HepG2 (cell line): ENCODE results near the gene TAF12. TPM values are rescaled to one million over a fixed set of nuclear protein-coding genes. Genes with fewer than 3 reads are reported as not detected.

Experiments
- ARNT2 ChIP-seq: sonication (generic); formaldehyde crosslinking; IDR thresholded peaks from 2 replicates; pipeline ENCODE4 v1.8.0; 2022; ENCODE audit warnings: mild to moderate bottlenecking, low read depth, missing genetic modification reagents, moderate library complexity
- ASH2L ChIP-seq: fragments of 300-600, 200-600 bp; sonication (generic); IDR thresholded peaks from 2 replicates; pipeline ENCODE4 v1.7.0; 2017; ENCODE audit warnings: low read depth, mild to moderate bottlenecking, moderate library complexity, mixed read lengths, low read length; ENCODE audit not compliant: insufficient read length
- CCDC6 ChIP-seq: sonication (generic); formaldehyde crosslinking; IDR thresholded peaks from 2 replicates; pipeline ENCODE4 v1.8.1; 2022; ENCODE audit warnings: mild to moderate bottlenecking, missing genetic modification reagents, moderate library complexity
- ETV5 ChIP-seq: IDR thresholded peaks from 2 replicates; pipeline ENCODE4 v1.6.1; 2018; ENCODE audit warnings: missing biosample characterization, missing genetic modification reagents, inconsistent platforms, borderline replicate concordance
- FOXJ3 ChIP-seq: sonication (generic); formaldehyde crosslinking; IDR thresholded peaks from 2 replicates; pipeline ENCODE4 v1.4.0; 2020; ENCODE audit warnings: missing genetic modification reagents, mild to moderate bottlenecking, borderline replicate concordance
- GMEB1 ChIP-seq: sonication (generic); formaldehyde crosslinking; IDR thresholded peaks from 2 replicates; pipeline ENCODE4 v1.5.1; 2020; ENCODE audit warnings: missing genetic modification reagents, mild to moderate bottlenecking, borderline replicate concordance
- HNRNPK ChIP-seq: fragments of 200-400 bp; formaldehyde crosslinking; IDR thresholded peaks from 2 replicates; pipeline ENCODE4 v1.6.1; 2018; ENCODE audit warnings: low read length, low read depth, moderate library complexity, mild to moderate bottlenecking; ENCODE audit not compliant: poor library complexity, severe bottlenecking
- HOMEZ ChIP-seq: IDR thresholded peaks from 2 replicates; pipeline ENCODE4 v1.6.1; 2016; ENCODE audit warnings: low read depth
- MAFF ChIP-seq: IDR thresholded peaks from 2 replicates; pipeline ENCODE4 v1.6.1; 2011; ENCODE audit warnings: low read depth, low read length, improper control_type of control experiment
- MYNN ChIP-seq: sonication (generic); formaldehyde crosslinking; IDR thresholded peaks from 2 replicates; pipeline ENCODE4 v1.4.0; 2020; ENCODE audit warnings: mild to moderate bottlenecking, low read depth, missing genetic modification reagents
- RBM39 ChIP-seq: fragments of 200-400 bp; formaldehyde crosslinking; IDR thresholded peaks from one replicate; pipeline ENCODE4 v1.6.1; 2018; ENCODE audit warnings: antibody characterized with exemption, mild to moderate bottlenecking, low read depth, low read length; ENCODE audit not compliant: poor library complexity, severe bottlenecking
- UBTF ChIP-seq: sonication (generic); formaldehyde crosslinking; IDR thresholded peaks from 2 replicates; pipeline ENCODE4 v1.4.0; 2020; ENCODE audit warnings: mild to moderate bottlenecking, missing genetic modification reagents
- ZC3H13 ChIP-seq: sonication (generic); formaldehyde crosslinking; IDR thresholded peaks from 2 replicates; pipeline ENCODE4 v1.8.1; 2023; ENCODE audit warnings: mild to moderate bottlenecking, missing genetic modification reagents, moderate library complexity
- ZFP91 ChIP-seq: sonication (generic); formaldehyde crosslinking; IDR thresholded peaks from 2 replicates; pipeline ENCODE4 v1.9.0; 2022; ENCODE audit warnings: missing genetic modification reagents, mild to moderate bottlenecking, borderline replicate concordance
- ZMAT5 ChIP-seq: sonication (generic); formaldehyde crosslinking; IDR thresholded peaks from 2 replicates; pipeline ENCODE4 v1.5.0; 2020; ENCODE audit warnings: mild to moderate bottlenecking, low read depth, missing genetic modification reagents, borderline replicate concordance
- ZMYM4 ChIP-seq: sonication (generic); formaldehyde crosslinking; IDR thresholded peaks from 2 replicates; pipeline ENCODE4 v1.8.1; 2023; ENCODE audit warnings: mild to moderate bottlenecking, missing genetic modification reagents
- ZNF225 ChIP-seq: sonication (generic); formaldehyde crosslinking; IDR thresholded peaks from 2 replicates; pipeline ENCODE4 v1.4.0; 2020; ENCODE audit warnings: mild to moderate bottlenecking, missing genetic modification reagents
- ZNF547 ChIP-seq: sonication (generic); formaldehyde crosslinking; IDR thresholded peaks from 2 replicates; pipeline ENCODE4 v1.5.1; 2020; ENCODE audit warnings: mild to moderate bottlenecking, missing genetic modification reagents
- ZNF616 ChIP-seq: sonication (generic); formaldehyde crosslinking; IDR thresholded peaks from 2 replicates; pipeline ENCODE4 v1.5.0; 2020; ENCODE audit warnings: low read depth, mild to moderate bottlenecking, missing genetic modification reagents
- ZNF629 ChIP-seq: sonication (generic); formaldehyde crosslinking; conservative IDR thresholded peaks from 2 replicates; pipeline ENCODE4 v1.5.0; 2020; ENCODE audit warnings: missing genetic modification reagents
- polyA plus RNA-seq, 8 experiments: library from polyadenylated mRNA; depleted of rRNA in 3 of 8; stranded (reverse) in 7 of 8; unstranded in 1 of 8; fragments of >200 nt; fragmentation: Illumina TruSeq in 4 of 8; extraction: Trizol in 4 of 8; gene quantifications; 2 replicates each; pipeline versions ENCODE4 v1.2.1 to v1.2.3, GENCODE V29; 2011 to 2016; ENCODE audit warnings: low read depth in 4 of 8, missing spikeins in 1 of 8, mixed read lengths in 1 of 8; ENCODE audit not compliant: insufficient read depth in 1 of 8
- total RNA-seq, 5 experiments: library from RNA; depleted of rRNA; stranded (reverse); fragments of >200 nt; fragmentation: Illumina TruSeq; extraction: Trizol; gene quantifications; 2 replicates each; pipeline ENCODE4 v1.2.3, GENCODE V29; 2016; ENCODE audit warnings: low read depth in 1 of 5

Gene TAF12
- total and polyA plus RNA-seq, 2 of the 13 experiments (the other 11 are each of a cell fraction or from before 2014, with no cell fraction given) = 16.3 to 17.1 TPM

- TF ChIP-seq MAFF (no peak), HOMEZ (CRISPR knock-in tag) (no peak; the same call in 1 of the 2 replicates), ETV5 (CRISPR knock-in tag) (peak; percentile 65; the same call in 1 of the 2 replicates), ZNF225 (CRISPR knock-in tag) (peak; percentile 46), ZMAT5 (CRISPR knock-in tag) (no peak), CCDC6 (CRISPR knock-in tag) (peak; percentile 98), GMEB1 (CRISPR knock-in tag) (peak; percentile 92), ARNT2 (peak; percentile 76), HNRNPK (peak; percentile 87), ZC3H13 (peak; percentile 69; the same call in 1 of the 2 replicates), ZFP91 (CRISPR knock-in tag) (peak; percentile 91), ZNF616 (CRISPR knock-in tag) (peak; percentile 73; the same call in 1 of the 2 replicates), ASH2L (peak; percentile 86), MYNN (CRISPR knock-in tag) (peak; percentile 38; the same call in 1 of the 2 replicates), ZNF547 (CRISPR knock-in tag) (peak; percentile 67), ZMYM4 (CRISPR knock-in tag) (peak; percentile 77), FOXJ3 (CRISPR knock-in tag) (peak; percentile 69; the same call in 1 of the 2 replicates), ZNF629 (CRISPR knock-in tag) (peak; percentile 28; the same call in 1 of the 2 replicates), UBTF (CRISPR knock-in tag) (peak; percentile 86), RBM39 (peak; percentile 100)
Measured at GRCh38 chr1:28581531-28582247, 61.2 kb downstream of the TAF12 start (continued).
